Measurements from ENCODE around the gene TROAP.
"Not testable (repeated sequence)": the region's sequence is repeated elsewhere in the genome, so short reads cannot be mapped to it uniquely, and the experiment has no call there.

The TROAP gene

GRCh38 chr12:49330631-49331379 lies 7.8 kb downstream of the TROAP start:
- no peak for DNase-seq

- DNase-seq, result peak; percentile 54
Measured at GRCh38 chr12:49331380-49332222, 8.5 kb downstream of the TROAP start.

- no peak for DNase-seq
Measured at GRCh38 chr12:49332441-49332861, 9.4 kb downstream of the TROAP start.

GRCh38 chr12:49332891-49333371 lies 9.9 kb downstream of the TROAP start:
- no peak for DNase-seq

- DNase-seq, result not testable (repeated sequence)
Measured at GRCh38 chr12:49333778-49334177, 10.7 kb downstream of the TROAP start.

GRCh38 chr12:49334226-49334625 lies 11.2 kb downstream of the TROAP start:
- DNase-seq, result no peak

GRCh38 chr12:49334681-49335080 lies 11.6 kb downstream of the TROAP start:
- no peak for DNase-seq

- no peak for DNase-seq
Measured at GRCh38 chr12:49335118-49335954, 12.3 kb downstream of the TROAP start.

- DNase-seq, result no peak
Measured at GRCh38 chr12:49335955-49336644, 13.0 kb downstream of the TROAP start.

GRCh38 chr12:49336645-49337584 lies 13.9 kb downstream of the TROAP start, which contains the start of gene C1QL4:
Gene C1QL4, minus strand, starts transcription at chr12:49337188. Its CDS starts 711 bp downstream, at chr12:49336477.
- DNase-seq, result peak; percentile 50

- DNase-seq, result no peak
Measured at GRCh38 chr12:49338830-49339463, 15.9 kb downstream of the TROAP start.

GRCh38 chr12:49339464-49339861 lies 16.4 kb downstream of the TROAP start:
- no peak for DNase-seq

- no peak for DNase-seq
Measured at GRCh38 chr12:49340095-49340870, 17.2 kb downstream of the TROAP start.

- no peak for DNase-seq
Measured at GRCh38 chr12:49340971-49341776, 18.1 kb downstream of the TROAP start.

GRCh38 chr12:49341777-49342065 lies 18.7 kb downstream of the TROAP start:
- no peak for DNase-seq

GRCh38 chr12:49342066-49342913 lies 19.2 kb downstream of the TROAP start:
- peak; percentile 81 for DNase-seq

- no peak for DNase-seq
Measured at GRCh38 chr12:49342914-49343731, 20.1 kb downstream of the TROAP start.
